HG03442 (cell line): ENCODE results near the gene TERB1.

ENCODE experiments used
- ATAC-seq: cut with Tn5 transposase; IDR thresholded peaks from one replicate; pipeline ENCODE4 v1.9.1; 2021; ENCODE audit warnings: mild to moderate bottlenecking, moderate library complexity; ENCODE audit not compliant: unreplicated experiment

TERB1 gene

GRCh38 chr16:66801320-66802105 is at the start of gene TERB1:
Gene TERB1, minus strand, starts transcription at chr16:66801584. Its CDS starts 4,786 bp downstream, at chr16:66796798.
- no peak for ATAC-seq

GRCh38 chr16:66850115-66850815 is 48.9 kb upstream of the TERB1 start:
- ATAC-seq: no peak

GRCh38 chr16:66849549-66849948 is 48.2 kb upstream of the TERB1 start:
- no peak for ATAC-seq

GRCh38 chr16:66849021-66849420 is 47.6 kb upstream of the TERB1 start:
- ATAC-seq: no peak

- ATAC-seq: no peak
Observed at GRCh38 chr16:66848172-66848571, 46.8 kb upstream of the TERB1 start.

- no peak for ATAC-seq
Observed at GRCh38 chr16:66847533-66848067, 46.2 kb upstream of the TERB1 start.

- no peak for ATAC-seq
Observed at GRCh38 chr16:66846831-66847230, 45.4 kb upstream of the TERB1 start.

GRCh38 chr16:66846266-66846665 is 44.9 kb upstream of the TERB1 start:
- ATAC-seq: no peak

GRCh38 chr16:66845791-66846221 is 44.4 kb upstream of the TERB1 start:
- no peak for ATAC-seq

GRCh38 chr16:66845080-66845410 is 43.7 kb upstream of the TERB1 start:
- ATAC-seq: no peak

GRCh38 chr16:66844342-66845079 is 43.1 kb upstream of the TERB1 start, which contains the start of gene CA7:
Gene CA7, plus strand, starts transcription at chr16:66844414. Its CDS starts 74 bp downstream, at chr16:66844488.
- ATAC-seq: no peak

GRCh38 chr16:66844009-66844341 is 42.6 kb upstream of the TERB1 start:
- no peak for ATAC-seq

- no peak for ATAC-seq
Observed at GRCh38 chr16:66843191-66843590, 41.8 kb upstream of the TERB1 start.

GRCh38 chr16:66842765-66843164 is 41.4 kb upstream of the TERB1 start:
- no peak for ATAC-seq

- no peak for ATAC-seq
Observed at GRCh38 chr16:66841366-66841765, 40.0 kb upstream of the TERB1 start.

- no peak for ATAC-seq
Observed at GRCh38 chr16:66840883-66841282, 39.5 kb upstream of the TERB1 start.

GRCh38 chr16:66834746-66835145 is 33.4 kb upstream of the TERB1 start:
- ATAC-seq: no peak

- no peak for ATAC-seq
Observed at GRCh38 chr16:66832661-66833305, 31.4 kb upstream of the TERB1 start.

GRCh38 chr16:66832190-66832589 is 30.8 kb upstream of the TERB1 start:
- no peak for ATAC-seq

- ATAC-seq: peak; percentile 89
Observed at GRCh38 chr16:66830422-66831404, 29.3 kb upstream of the TERB1 start, which contains the start of gene NAE1. Gene NAE1, minus strand, starts transcription at chr16:66830976. Its CDS starts 77 bp downstream, at chr16:66830899.
